Upper lobe of left lung (tissue), 4 donors: ENCODE measurements around the gene CRTAC1.

Experiments
- CTCF ChIP-seq, 6 experiments: fragments of 450-650 bp in 4 of 6; fragments of 200-600 bp in 2 of 6; sonication (generic) in 2 of 6; IDR thresholded peaks; one replicate each; pipeline ENCODE4 v1.5.1; 2016 to 2019; ENCODE audit warnings: antibody characterized with exemption in 6 of 6
- POLR2A ChIP-seq, 4 donors: fragments of 450-650 bp; IDR thresholded peaks; one replicate each; pipeline ENCODE4 v1.5.1; 2016 to 2017; ENCODE audit warnings: antibody characterized with exemption in 4 of 4, mild to moderate bottlenecking in 2 of 4

- TF ChIP-seq CTCF (IDR thresholded peaks at IDR 0.05) (no peak), POLR2A (IDR thresholded peaks at IDR 0.05) (no peak)
Observed at GRCh38 chr10:97850446-97850845, 180.0 kb downstream of the CRTAC1 start.
